Suppressor macrophage treated with lipopolysaccharide for 1 hour (primary cell): ENCODE results near the gene WFDC2.
"Not testable (repeated sequence)": the region's sequence is repeated elsewhere in the genome, so short reads cannot be mapped to it uniquely, and the experiment has no call there.

Source experiments
- DNase-seq, 3 donors: peaks; one replicate each; pipeline ENCODE4 v3.0.0-alpha.2; 2020 to 2022

The WFDC2 gene

GRCh38 chr20:45452772-45453691, 16.5 kb upstream of the WFDC2 start:
- peak; percentile 58 to 73 (median 67) for DNase-seq

- peak in 2 of 3 donors; percentile 26 to 42 for DNase-seq
These were observed 12.9 kb upstream of the WFDC2 start for GRCh38 chr20:45456632-45457031.

GRCh38 chr20:45459606-45460005, 9.9 kb upstream of the WFDC2 start:
- DNase-seq: no peak

GRCh38 chr20:45461225-45461624, 8.3 kb upstream of the WFDC2 start:
- no peak for DNase-seq

- no peak for DNase-seq
These were observed 6.6 kb upstream of the WFDC2 start for GRCh38 chr20:45462711-45463509.

- no peak for DNase-seq
These were observed 5.8 kb upstream of the WFDC2 start for GRCh38 chr20:45463709-45464108.

GRCh38 chr20:45465491-45466266, 3.9 kb upstream of the WFDC2 start:
- DNase-seq: peak; percentile 33 to 46 (median 41)

- DNase-seq: no peak
These were observed 2.4 kb upstream of the WFDC2 start for GRCh38 chr20:45467172-45467571.

- DNase-seq: no peak
These were observed 1.7 kb upstream of the WFDC2 start for GRCh38 chr20:45467861-45468260.

GRCh38 chr20:45470262-45470931, 844 bp downstream of the WFDC2 start:
- peak; percentile 58 to 85 (median 80) for DNase-seq

- DNase-seq: no peak
These were observed 1.4 kb downstream of the WFDC2 start for GRCh38 chr20:45470937-45471336.

- DNase-seq: not testable (repeated sequence)
These were observed 2.7 kb downstream of the WFDC2 start for GRCh38 chr20:45472286-45472685.

- DNase-seq: not testable (repeated sequence)
These were observed 8.1 kb downstream of the WFDC2 start for GRCh38 chr20:45477530-45478148.

GRCh38 chr20:45479822-45480221, 10.3 kb downstream of the WFDC2 start:
- DNase-seq: no peak

- no peak for DNase-seq
These were observed 15.1 kb downstream of the WFDC2 start for GRCh38 chr20:45484676-45485075.

GRCh38 chr20:45485388-45485787, 15.8 kb downstream of the WFDC2 start:
- no peak for DNase-seq

- DNase-seq: no peak
These were observed 17.7 kb downstream of the WFDC2 start for GRCh38 chr20:45487231-45487635.

GRCh38 chr20:45489083-45489531, 19.6 kb downstream of the WFDC2 start:
- DNase-seq: no peak

- peak; percentile 83 to 96 (median 91) for DNase-seq
These were observed 26.0 kb downstream of the WFDC2 start for GRCh38 chr20:45495501-45495941.

- DNase-seq: no peak
These were observed 26.6 kb downstream of the WFDC2 start for GRCh38 chr20:45496166-45496565.

GRCh38 chr20:45497971-45498494, 28.5 kb downstream of the WFDC2 start:
- no peak for DNase-seq
